CD4-positive, alpha-beta T cell treated with Interleukin-15 for 4 hours (primary cell): ENCODE data around the gene NOP9.

ENCODE experiments used
- DNase-seq: peaks from one replicate; pipeline ENCODE4 v3.0.0-alpha.2; 2020; ENCODE audit warnings: low spot score

Gene NOP9

DNA sequence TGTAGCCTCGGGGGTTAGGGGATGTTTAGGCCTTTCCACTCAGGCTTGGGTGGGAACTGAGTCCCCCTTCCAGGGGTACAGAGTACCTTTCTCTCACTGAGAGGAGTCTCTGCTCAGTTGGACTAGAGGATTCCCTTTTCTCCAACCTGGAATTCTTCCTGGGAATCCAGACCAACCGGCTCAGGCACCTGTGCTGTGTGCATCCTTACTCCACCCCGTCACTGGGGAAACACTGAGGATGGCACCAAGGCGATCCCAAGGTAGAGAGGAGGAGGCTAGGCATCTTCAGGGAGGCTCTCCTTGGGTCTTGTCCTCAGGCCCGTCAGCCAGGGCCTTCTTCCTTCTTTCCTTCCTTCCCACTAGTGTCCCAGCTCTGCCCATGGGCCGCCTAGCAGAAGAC lies 35.8 kb upstream of the NOP9 start:
- no peak for DNase-seq

DNA sequence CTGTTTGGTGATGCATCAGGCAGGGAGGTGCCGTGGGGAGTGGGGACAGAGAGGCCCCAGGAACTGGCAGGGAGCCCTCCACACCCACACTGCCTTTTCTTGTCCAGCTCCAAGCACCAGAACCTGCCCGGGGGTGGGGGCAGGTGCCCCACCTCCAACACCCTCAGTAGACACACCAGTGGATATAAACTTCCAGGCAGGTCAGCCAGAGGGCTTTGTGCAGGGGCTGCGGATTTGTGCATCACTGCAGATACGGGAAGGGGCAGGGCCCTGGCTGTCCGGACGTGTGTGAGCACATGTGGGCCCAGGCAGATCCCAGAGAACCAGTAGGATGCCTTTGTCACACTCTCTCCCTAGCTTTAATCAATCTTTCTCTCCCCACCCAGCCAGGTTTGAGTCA lies 35.4 kb upstream of the NOP9 start:
- DNase-seq: no peak

- no peak for DNase-seq
Measured at GRCh38 chr14:24266344-24267244, 33.1 kb upstream of the NOP9 start.

GRCh38 chr14:24267516-24267915 lies 32.1 kb upstream of the NOP9 start:
- no peak for DNase-seq

GRCh38 chr14:24268225-24268624 lies 31.4 kb upstream of the NOP9 start:
- no peak for DNase-seq

GRCh38 chr14:24269368-24269767 lies 30.3 kb upstream of the NOP9 start:
- DNase-seq: no peak

DNA sequence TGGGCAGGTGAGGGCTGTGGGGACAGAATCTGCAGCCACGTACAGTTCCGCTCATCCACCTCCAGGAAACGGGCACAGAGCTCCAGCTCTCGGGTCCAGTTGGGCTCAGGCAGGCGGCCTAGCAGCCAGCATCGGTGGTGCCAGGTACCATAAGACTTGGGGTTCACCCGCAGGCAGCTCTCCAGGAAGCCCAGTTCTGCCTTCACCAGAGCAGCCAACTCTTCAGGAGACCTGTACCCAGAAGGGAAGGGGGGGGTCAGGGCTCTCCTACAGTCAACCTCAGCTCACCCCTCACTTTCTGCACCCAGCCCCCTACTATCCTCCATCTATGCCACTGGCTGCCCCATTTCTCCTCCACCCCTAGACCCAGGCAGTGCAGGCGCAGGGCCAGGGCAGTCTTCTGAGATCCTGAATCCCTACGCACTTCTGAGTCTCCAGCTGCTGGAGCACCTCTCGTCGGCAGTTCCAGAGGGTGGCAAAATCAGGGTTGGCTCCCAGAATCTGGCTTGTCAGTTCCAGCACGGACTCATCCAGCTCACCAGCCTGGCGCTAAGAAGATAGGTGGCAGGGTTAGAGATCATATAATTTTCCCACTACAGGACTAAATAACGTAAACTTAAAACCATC lies 29.6 kb upstream of the NOP9 start:
- no peak for DNase-seq

- DNase-seq: no peak
Measured at GRCh38 chr14:24270537-24271133, 29.0 kb upstream of the NOP9 start.

- DNase-seq: peak; percentile 93
Measured at GRCh38 chr14:24271134-24271833, 28.4 kb upstream of the NOP9 start, which contains the start of gene RABGGTA. Gene RABGGTA (minus strand): TSS chr14:24271597. CDS start chr14:24271115, 482 bp downstream.

DNA sequence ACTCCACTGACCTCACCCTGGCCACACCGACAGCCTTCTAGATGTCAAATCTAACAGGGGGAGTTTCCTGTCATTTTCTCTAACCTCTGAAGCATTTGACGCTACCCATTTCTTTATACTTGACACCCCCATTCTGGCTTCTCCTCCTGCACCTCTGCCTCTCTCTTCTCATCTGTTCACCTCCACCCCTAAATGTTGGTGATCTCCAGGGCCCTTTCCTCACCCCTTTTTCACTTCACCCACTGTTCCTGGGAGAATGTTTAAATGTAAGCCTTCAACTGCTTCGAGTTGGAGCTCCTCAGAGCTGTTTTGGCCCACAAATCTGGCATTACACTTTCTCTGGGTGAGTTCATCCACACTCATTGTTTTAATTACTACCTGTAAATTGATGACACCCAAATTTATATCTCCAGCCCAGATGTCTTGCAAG lies 27.8 kb upstream of the NOP9 start:
- DNase-seq: no peak

- no peak for DNase-seq
Measured at GRCh38 chr14:24272467-24272866, 27.2 kb upstream of the NOP9 start.

DNA sequence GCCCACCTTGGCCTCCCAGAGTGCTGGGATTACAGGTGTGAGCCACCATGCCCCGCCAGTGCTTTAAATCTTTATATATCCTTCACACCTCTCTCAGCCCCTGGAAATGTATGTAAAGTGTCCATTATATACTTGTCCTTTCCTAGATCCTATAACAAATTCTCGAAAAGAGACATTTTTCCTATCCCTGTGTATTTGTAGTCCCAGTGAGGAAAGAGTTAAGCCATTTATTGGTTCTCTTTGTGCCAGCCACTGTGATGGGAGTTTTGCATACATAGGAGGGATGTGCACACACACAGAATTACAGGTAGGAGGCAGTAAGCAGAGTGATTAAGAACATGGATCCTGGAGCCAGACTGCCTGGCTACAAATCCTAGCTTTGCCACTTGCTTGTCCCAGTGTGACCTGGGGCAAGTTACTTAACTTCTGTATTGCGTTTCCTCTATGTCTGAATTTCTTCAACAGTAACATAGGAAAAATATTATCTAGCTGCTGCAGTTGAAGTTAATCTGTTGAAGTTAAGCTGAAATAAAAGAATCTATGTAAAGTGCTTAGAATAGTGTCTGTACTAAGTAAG lies 26.1 kb upstream of the NOP9 start:
- DNase-seq: no peak

DNA sequence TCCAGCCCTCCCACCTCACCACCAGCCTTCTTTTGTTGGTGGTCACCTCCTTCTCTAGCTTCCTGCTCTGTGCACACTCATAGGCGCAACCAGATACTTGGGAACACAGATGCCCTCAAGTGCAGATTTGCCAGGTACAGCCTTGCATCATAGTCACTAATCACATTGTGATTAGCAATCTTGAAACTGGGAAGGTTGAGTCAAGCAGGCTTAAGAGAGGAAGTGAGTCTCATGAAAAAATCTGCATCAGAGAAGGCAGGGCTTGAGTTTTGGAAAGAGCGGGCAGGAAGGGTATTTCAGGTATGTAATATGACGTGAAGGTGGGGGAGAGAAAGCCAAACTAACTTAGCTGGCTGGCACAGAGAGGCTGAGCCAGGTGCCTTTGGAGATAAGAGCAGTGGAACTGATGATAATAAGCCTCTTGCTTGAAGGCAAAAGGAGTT lies 25.5 kb upstream of the NOP9 start:
- DNase-seq: peak; percentile 62

DNA sequence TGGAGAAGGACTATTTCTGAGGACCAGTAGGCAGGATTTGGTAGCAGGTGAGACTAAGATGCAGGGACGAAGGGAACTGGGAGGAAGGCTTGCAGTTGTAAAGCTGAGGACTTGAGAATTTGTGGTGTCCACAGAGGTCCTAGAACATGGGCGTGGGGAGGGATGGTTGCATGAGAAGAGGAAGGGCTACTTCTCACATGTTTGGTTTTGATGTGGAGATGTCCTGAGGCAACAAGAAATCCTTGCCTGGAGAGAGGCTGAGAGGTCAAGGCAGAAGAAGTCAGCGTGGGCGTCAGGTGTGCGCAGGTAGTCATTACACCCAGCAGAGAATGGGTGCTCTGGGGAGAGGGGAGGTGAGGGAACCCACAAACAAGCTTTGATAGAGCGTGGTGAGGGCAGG lies 22.6 kb upstream of the NOP9 start:
- no peak for DNase-seq

GRCh38 chr14:24277606-24278321 lies 21.9 kb upstream of the NOP9 start:
- DNase-seq: no peak

- no peak for DNase-seq
Measured at GRCh38 chr14:24278424-24278823, 21.2 kb upstream of the NOP9 start.

- peak; percentile 61 for DNase-seq
Measured at GRCh38 chr14:24279301-24280186, 20.1 kb upstream of the NOP9 start.

DNA sequence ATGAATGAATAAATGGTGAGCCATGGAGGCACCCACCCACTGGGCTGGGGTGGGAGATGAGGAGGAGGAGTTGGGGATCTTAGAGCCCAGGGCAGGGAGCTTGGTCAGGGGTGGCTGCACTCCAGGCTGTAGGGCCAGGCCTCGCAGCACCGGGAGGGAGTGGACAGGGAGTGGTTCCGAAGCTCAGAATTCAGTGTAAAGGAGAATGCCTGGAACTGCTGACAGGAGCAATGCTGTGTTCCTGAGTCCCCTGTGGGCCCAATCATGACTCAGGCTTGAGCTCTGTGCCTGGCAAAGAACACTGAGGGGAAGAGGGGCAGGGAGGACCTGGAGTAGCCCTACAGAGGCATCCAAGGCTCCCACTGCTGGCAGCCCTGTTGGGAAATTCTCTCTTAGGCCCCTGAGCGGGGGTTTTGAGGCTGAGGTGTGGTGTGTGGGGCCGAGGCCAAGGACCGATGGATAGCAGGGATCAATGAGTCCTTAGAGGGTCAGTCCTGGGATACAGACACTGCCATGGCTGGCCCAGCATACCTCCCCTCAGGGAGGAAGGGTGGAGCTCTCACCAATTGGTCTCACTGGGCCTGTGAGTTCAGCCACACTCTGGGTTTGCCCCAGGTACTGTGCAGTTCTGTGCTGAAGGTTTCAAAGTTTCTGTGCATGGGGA lies 18.7 kb upstream of the NOP9 start:
- DNase-seq: no peak

GRCh38 chr14:24281636-24282035 lies 18.0 kb upstream of the NOP9 start:
- no peak for DNase-seq

- DNase-seq: no peak
Measured at GRCh38 chr14:24282736-24283135, 16.9 kb upstream of the NOP9 start.
